Sigmoid colon (tissue), 7 donors: ENCODE results near the gene MAPKAP1. TPM values are rescaled to one million over a fixed set of nuclear protein-coding genes. Genes with fewer than 3 reads are reported as not detected.

Source experiments
- DNase-seq: peaks from one replicate; pipeline ENCODE4 v3.0.0-alpha.2; 2019
- H3K27ac ChIP-seq, 4 donors: fragments of 200-600 bp; sonication (generic); one replicate each; pipeline ENCODE4 v1.5.1; 2016 to 2019; ENCODE audit warnings: mild to moderate bottlenecking in 1 of 4
- H3K27me3 ChIP-seq, 3 donors: fragments of 200-600 bp; sonication (generic); one replicate each; pipeline ENCODE4 v1.5.1; 2019; ENCODE audit warnings: mild to moderate bottlenecking in 1 of 3
- H3K36me3 ChIP-seq, 4 donors: fragments of 200-600 bp; sonication (generic); one replicate each; pipeline ENCODE4 v1.5.1; 2016 to 2019
- H3K4me1 ChIP-seq, 4 donors: fragments of 200-600 bp; sonication (generic); one replicate each; pipeline ENCODE4 v1.5.1; 2017 to 2019
- H3K4me3 ChIP-seq, 4 donors: fragments of 200-600 bp; sonication (generic); one replicate each; pipeline ENCODE4 v1.5.1; 2017 to 2019; ENCODE audit warnings: mild to moderate bottlenecking in 2 of 4, moderate library complexity in 1 of 4
- H3K9me3 ChIP-seq, 4 donors: fragments of 200-600 bp in 3 of 4; sonication (generic) in 3 of 4; one replicate each; pipeline versions ENCODE4 v1.5.1 to v1.6.1; 2013 to 2019
- CTCF ChIP-seq, 4 experiments: fragments of 450-650 bp in 3 of 4; fragments of 200-600 bp in 1 of 4; IDR thresholded peaks; one replicate each; pipeline ENCODE4 v1.5.1; 2016 to 2019; ENCODE audit warnings: antibody characterized with exemption in 4 of 4, mild to moderate bottlenecking in 3 of 4, moderate library complexity in 2 of 4
- EP300 ChIP-seq, 4 donors: sonication (generic); formaldehyde crosslinking; IDR thresholded peaks; one replicate each; pipeline ENCODE4 v1.6.1; 2017; ENCODE audit warnings: antibody characterized with exemption in 4 of 4
- POLR2A ChIP-seq, 2 donors: fragments of 450-650 bp; IDR thresholded peaks; one replicate each; pipeline ENCODE4 v1.6.1; 2016; ENCODE audit warnings: antibody characterized with exemption in 2 of 2, mild to moderate bottlenecking in 2 of 2, moderate library complexity in 2 of 2
- POLR2AphosphoS5 ChIP-seq, 4 donors: sonication (generic); formaldehyde crosslinking; IDR thresholded peaks; one replicate each; pipeline ENCODE4 v1.6.1; 2017; ENCODE audit warnings: antibody characterized with exemption in 4 of 4
- WGBS, 2 donors: extraction: QIAGEN DNeasy Blood & Tissue Kit; methylation state at CpG; one replicate each; pipeline ENCODE4 v1.1.7; 2013; 5-methylcytosine and 5-hydroxymethylcytosine counted together
- intact Hi-C: fragments of 100-400 bp; cut with DNase I; formaldehyde crosslinking; loops from one replicate; pipeline ENCODE4 v1.15.1; 2023
- polyA plus RNA-seq, 3 donors: library from polyadenylated mRNA; stranded (reverse); fragments of 200-250 nt; gene quantifications; one replicate each; pipeline ENCODE4 v1.2.3, GENCODE V29; 2013
- total RNA-seq, 4 donors: library from RNA; depleted of rRNA; stranded (reverse); fragments of >200 nt; gene quantifications; one replicate each; pipeline ENCODE4 v1.1.0, GENCODE V29; 2016
- donor health status: healthy with polysubstance abuse.
- donor health status: Bipolar disorder and iron deficiency.
- donor health status: healthy.

The MAPKAP1 gene
- total and polyA plus RNA-seq, 7 donors = 37.2 to 155 (median 84.3) TPM

GRCh38 chr9:125439434-125440272 lies 267.4 kb downstream of the MAPKAP1 start:
- intact Hi-C loops = no loop called here
- H3K36me3 ChIP-seq = peaks cover 0 to 46% (median 9%) of the 10 kb centered on the region in 4 donors
- no peak overlapping the region for H3K27ac ChIP-seq
- H3K9me3 ChIP-seq = no peaks in the 10 kb centered on the region
- no peak overlapping the region for H3K4me3 ChIP-seq
- no peak for DNase-seq
- H3K4me1 ChIP-seq = no peaks in the 10 kb centered on the region
- H3K27me3 ChIP-seq = no peaks in the 10 kb centered on the region
- TF ChIP-seq CTCF (IDR thresholded peaks at IDR 0.05) (no peak), POLR2A (IDR thresholded peaks at IDR 0.05) (no peak), POLR2AphosphoS5 (IDR thresholded peaks at IDR 0.05) (no peak), EP300 (IDR thresholded peaks at IDR 0.05) (no peak)
- WGBS, 2 donors = 94% methylated on average over 21 of the region's 21 CpGs

- no peaks in the 10 kb centered on the region for H3K27me3 ChIP-seq
- intact Hi-C loops = no loop called here
- H3K4me3 ChIP-seq = no peak overlapping the region
- TF ChIP-seq POLR2AphosphoS5 (IDR thresholded peaks at IDR 0.05) (no peak), CTCF (IDR thresholded peaks at IDR 0.05) (no peak)
- no peak overlapping the region for H3K27ac ChIP-seq
- peaks cover 0 to 37% (median 9%) of the 10 kb centered on the region in 4 donors for H3K36me3 ChIP-seq
- no peaks in the 10 kb centered on the region for H3K9me3 ChIP-seq
- no peak for DNase-seq
- no peaks in the 10 kb centered on the region for H3K4me1 ChIP-seq
- WGBS, 2 donors = 94 to 96% methylated on average over 32 of the region's 32 CpGs
Observed at GRCh38 chr9:125438506-125439433, 268.2 kb downstream of the MAPKAP1 start.

- Histone ChIP-seq H3K27me3 (no peaks in the 10 kb centered on the region), H3K27ac (no peak overlapping the region), H3K4me1 (no peaks in the 10 kb centered on the region), H3K36me3 (peaks cover 0 to 37% (median 9%) of the 10 kb centered on the region in 4 donors), H3K9me3 (no peaks in the 10 kb centered on the region), H3K4me3 (no peak overlapping the region)
- no peak for DNase-seq
- no peak for TF ChIP-seq CTCF (IDR thresholded peaks at IDR 0.05)
- no peak for TF ChIP-seq EP300 (IDR thresholded peaks at IDR 0.05)
- no peak for TF ChIP-seq POLR2A (IDR thresholded peaks at IDR 0.05)
- TF ChIP-seq POLR2AphosphoS5 (IDR thresholded peaks at IDR 0.05) = no peak
- intact Hi-C loops = no loop called here
- WGBS, 2 donors = 88 to 94% methylated on average over 15 of the region's 15 CpGs
Observed at GRCh38 chr9:125437771-125438221, 269.2 kb downstream of the MAPKAP1 start.

- intact Hi-C loops = no loop called here
Observed at GRCh38 chr9:125436613-125437443, 270.2 kb downstream of the MAPKAP1 start.

More at GRCh38 chr9:125436613-125437443, 270.2 kb downstream of the MAPKAP1 start:
- H3K4me1 ChIP-seq = no peaks in the 10 kb centered on the region
- 90 to 91% methylated on average over 24 of the region's 24 CpGs for WGBS, 2 donors
- TF ChIP-seq CTCF (IDR thresholded peaks at IDR 0.05) (no peak), POLR2A (IDR thresholded peaks at IDR 0.05) (no peak), POLR2AphosphoS5 (IDR thresholded peaks at IDR 0.05) (no peak), EP300 (IDR thresholded peaks at IDR 0.05) (no peak)
- no peak overlapping the region for H3K4me3 ChIP-seq
- H3K9me3 ChIP-seq = no peaks in the 10 kb centered on the region
- peaks cover 0 to 37% (median 9%) of the 10 kb centered on the region in 4 donors for H3K36me3 ChIP-seq
- DNase-seq = no peak
- H3K27me3 ChIP-seq = no peaks in the 10 kb centered on the region
- no peak overlapping the region for H3K27ac ChIP-seq
